ENCODE data around the gene TEK. TPM values are rescaled to one million over a fixed set of nuclear protein-coding genes. Genes with fewer than 3 reads are reported as not detected.

Gene TEK
- total RNA-seq, 4 donors from 2014 or later, result 9.8 to 20.0 (median 16.7) TPM

GRCh38 chr9:27192291-27192960 is 83.4 kb downstream of the TEK start:
- Histone ChIP-seq H3K27ac (no peak overlapping the region), H3K4me3 (no peak overlapping the region), H3K36me3 (no peaks in the 10 kb centered on the region), H3K4me1 (peaks cover 0 to 8% (median 0%) of the 10 kb centered on the region in 4 donors), H3K27me3 (no peaks in the 10 kb centered on the region), H3K9me3 (no peaks in the 10 kb centered on the region)
- WGBS, 2 donors, result 49 to 58% methylated on average over 10 of the region's 10 CpGs
- no peak for TF ChIP-seq EP300 (IDR thresholded peaks at IDR 0.05)
- TF ChIP-seq POLR2A (IDR thresholded peaks at IDR 0.05), result no peak
- no peak for DNase-seq (ENCODE audit: low spot score in 2 of 2)

- 83 to 92% methylated on average over 1 of the region's 1 CpG for WGBS, 2 donors
- no peak overlapping the region for H3K4me3 ChIP-seq
- H3K4me1 ChIP-seq, result peaks cover 0 to 8% (median 0%) of the 10 kb centered on the region in 4 donors
- H3K9me3 ChIP-seq, result no peaks in the 10 kb centered on the region
- TF ChIP-seq, protein P1, sequence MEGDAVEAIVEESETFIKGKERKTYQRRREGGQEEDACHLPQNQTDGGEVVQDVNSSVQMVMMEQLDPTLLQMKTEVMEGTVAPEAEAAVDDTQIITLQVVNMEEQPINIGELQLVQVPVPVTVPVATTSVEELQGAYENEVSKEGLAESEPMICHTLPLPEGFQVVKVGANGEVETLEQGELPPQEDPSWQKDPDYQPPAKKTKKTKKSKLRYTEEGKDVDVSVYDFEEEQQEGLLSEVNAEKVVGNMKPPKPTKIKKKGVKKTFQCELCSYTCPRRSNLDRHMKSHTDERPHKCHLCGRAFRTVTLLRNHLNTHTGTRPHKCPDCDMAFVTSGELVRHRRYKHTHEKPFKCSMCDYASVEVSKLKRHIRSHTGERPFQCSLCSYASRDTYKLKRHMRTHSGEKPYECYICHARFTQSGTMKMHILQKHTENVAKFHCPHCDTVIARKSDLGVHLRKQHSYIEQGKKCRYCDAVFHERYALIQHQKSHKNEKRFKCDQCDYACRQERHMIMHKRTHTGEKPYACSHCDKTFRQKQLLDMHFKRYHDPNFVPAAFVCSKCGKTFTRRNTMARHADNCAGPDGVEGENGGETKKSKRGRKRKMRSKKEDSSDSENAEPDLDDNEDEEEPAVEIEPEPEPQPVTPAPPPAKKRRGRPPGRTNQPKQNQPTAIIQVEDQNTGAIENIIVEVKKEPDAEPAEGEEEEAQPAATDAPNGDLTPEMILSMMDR (IDR thresholded peaks at IDR 0.05), result no peak
- TF ChIP-seq EP300 (IDR thresholded peaks at IDR 0.05) (no peak), POLR2A (IDR thresholded peaks at IDR 0.05) (no peak)
- H3K27ac ChIP-seq, result no peak overlapping the region
- H3K27me3 ChIP-seq, result no peaks in the 10 kb centered on the region
- no peak for DNase-seq (ENCODE audit: low spot score in 2 of 2)
- H3K36me3 ChIP-seq, result no peaks in the 10 kb centered on the region
Observed at GRCh38 chr9:27193886-27194285, 84.9 kb downstream of the TEK start.

DNA sequence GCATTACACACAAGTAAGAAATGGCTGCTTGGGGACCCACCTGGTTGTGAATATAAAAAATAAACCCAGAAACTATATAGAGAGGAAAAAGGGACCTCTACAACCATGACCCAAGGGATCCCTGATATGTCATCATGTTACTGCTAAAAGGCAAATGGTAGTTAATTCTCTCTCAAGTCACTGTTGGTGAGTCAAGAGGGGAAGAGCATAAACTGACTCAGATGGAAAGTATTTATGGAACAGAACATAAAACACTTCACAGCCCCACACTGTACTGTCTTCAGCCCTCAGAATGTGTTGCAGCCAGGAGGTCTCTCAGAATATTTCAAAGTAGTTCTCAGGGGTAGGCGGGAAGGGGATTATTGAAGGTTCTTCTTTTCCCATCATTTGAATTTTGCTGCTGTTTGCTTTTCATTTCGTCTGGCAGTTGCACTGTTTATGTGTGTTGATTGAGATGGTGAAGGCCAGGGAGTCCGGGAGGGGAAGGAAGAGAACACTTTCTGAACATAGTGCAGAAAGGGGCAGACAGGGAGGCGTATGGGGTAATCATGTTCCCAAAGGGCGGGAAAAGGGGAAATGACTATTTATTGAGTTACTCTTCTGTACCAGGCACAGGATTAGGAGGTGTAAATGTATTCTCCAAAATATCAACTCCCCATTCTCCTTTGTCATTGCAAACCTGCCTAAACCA is 85.5 kb downstream of the TEK start:
- H3K36me3 ChIP-seq, result no peaks in the 10 kb centered on the region
- H3K4me3 ChIP-seq, result no peak overlapping the region
- TF ChIP-seq, protein P1 (IDR thresholded peaks at IDR 0.05), result no peak
- TF ChIP-seq POLR2A (IDR thresholded peaks at IDR 0.05) (no peak), EP300 (IDR thresholded peaks at IDR 0.05) (no peak)
- WGBS, 2 donors, result 51 to 58% methylated on average over 5 of the region's 5 CpGs
- H3K4me1 ChIP-seq, result peaks cover 0 to 8% (median 0%) of the 10 kb centered on the region in 4 donors
- no peak for DNase-seq (ENCODE audit: low spot score in 2 of 2)
- H3K9me3 ChIP-seq, result no peaks in the 10 kb centered on the region
- no peaks in the 10 kb centered on the region for H3K27me3 ChIP-seq
- H3K27ac ChIP-seq, result no peak overlapping the region

DNA sequence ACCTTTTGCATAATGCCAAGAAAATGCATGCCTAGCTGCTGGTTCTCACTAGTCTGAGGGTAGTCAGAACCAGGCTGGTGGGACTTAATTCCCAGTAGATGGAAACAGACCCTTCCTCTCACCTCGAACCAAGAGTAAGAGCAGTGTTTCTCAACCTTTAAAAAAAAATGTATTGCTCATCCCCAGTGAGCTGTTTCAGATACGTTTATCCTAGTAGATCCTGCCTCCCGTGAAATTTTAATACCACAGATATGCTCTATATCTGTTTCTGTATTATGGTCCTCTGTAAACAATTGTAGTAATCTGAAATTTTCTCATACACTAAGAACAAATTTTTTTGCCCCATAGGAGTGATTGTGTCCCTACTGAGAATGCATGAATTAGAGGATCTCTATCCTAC is 86.2 kb downstream of the TEK start:
- no peaks in the 10 kb centered on the region for H3K9me3 ChIP-seq
- H3K4me1 ChIP-seq, result peaks cover 0 to 8% (median 0%) of the 10 kb centered on the region in 4 donors
- no peak for TF ChIP-seq EP300 (IDR thresholded peaks at IDR 0.05)
- no peak for TF ChIP-seq POLR2A (IDR thresholded peaks at IDR 0.05)
- TF ChIP-seq, protein P1 (IDR thresholded peaks at IDR 0.05), result no peak
- H3K36me3 ChIP-seq, result no peaks in the 10 kb centered on the region
- H3K27me3 ChIP-seq, result no peaks in the 10 kb centered on the region
- H3K27ac ChIP-seq, result no peak overlapping the region
- no peak for DNase-seq (ENCODE audit: low spot score in 2 of 2)
- no peak overlapping the region for H3K4me3 ChIP-seq
- WGBS, 2 donors, result 70 to 78% methylated on average over 3 of the region's 3 CpGs

DNA sequence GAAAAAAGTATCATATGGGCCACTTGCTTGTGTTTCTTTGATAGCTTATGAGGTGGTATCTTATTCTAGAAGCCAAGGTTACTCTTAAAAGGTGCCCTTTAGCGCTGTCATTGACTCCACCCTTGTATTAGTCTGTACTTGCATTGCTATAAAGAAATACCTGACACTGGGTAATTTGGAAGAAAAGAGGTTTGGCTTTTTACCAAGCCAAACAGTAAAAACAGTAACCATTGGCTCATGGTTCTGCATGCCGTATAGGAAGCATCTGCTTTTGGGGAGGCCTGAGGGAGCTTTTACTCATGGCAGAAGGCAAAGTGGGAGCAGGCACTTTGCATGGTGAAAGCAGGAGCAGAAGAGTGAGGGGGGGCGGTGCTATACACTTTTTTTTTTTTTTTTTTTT is 87.4 kb downstream of the TEK start:
- H3K9me3 ChIP-seq, result no peaks in the 10 kb centered on the region
- WGBS, 2 donors, result 87 to 97% methylated on average over 3 of the region's 3 CpGs
- H3K27me3 ChIP-seq, result no peaks in the 10 kb centered on the region
- TF ChIP-seq EP300 (IDR thresholded peaks at IDR 0.05), result no peak
- TF ChIP-seq POLR2A (IDR thresholded peaks at IDR 0.05), result no peak
- TF ChIP-seq, protein P1 (IDR thresholded peaks at IDR 0.05), result no peak
- H3K36me3 ChIP-seq, result no peaks in the 10 kb centered on the region
- H3K4me3 ChIP-seq, result no peak overlapping the region
- H3K4me1 ChIP-seq, result peaks cover 0 to 8% (median 0%) of the 10 kb centered on the region in 4 donors
- H3K27ac ChIP-seq, result no peak overlapping the region
- no peak for DNase-seq (ENCODE audit: low spot score in 2 of 2)

Data from tibial nerve (tissue), 4 donors.